Stimulated activated CD4-positive, alpha-beta T cell treated with anti-CD3 and anti-CD28 coated beads, TNF-alpha, amount 100 ng/mL, for 1 hour (primary cell): ENCODE measurements around the gene CTSZ.
"Not testable (repeated sequence)": the region's sequence is repeated elsewhere in the genome, so short reads cannot be mapped to it uniquely, and the experiment has no call there.

ENCODE experiments used
- DNase-seq, 3 donors: peaks; one replicate each; pipeline ENCODE4 v3.0.0-alpha.2; 2020; ENCODE audit warnings: low read depth in 3 of 3, low spot score in 1 of 3

Gene CTSZ

GRCh38 chr20:58950603-58951002 is 56.5 kb downstream of the CTSZ start:
- DNase-seq, result no peak

DNA sequence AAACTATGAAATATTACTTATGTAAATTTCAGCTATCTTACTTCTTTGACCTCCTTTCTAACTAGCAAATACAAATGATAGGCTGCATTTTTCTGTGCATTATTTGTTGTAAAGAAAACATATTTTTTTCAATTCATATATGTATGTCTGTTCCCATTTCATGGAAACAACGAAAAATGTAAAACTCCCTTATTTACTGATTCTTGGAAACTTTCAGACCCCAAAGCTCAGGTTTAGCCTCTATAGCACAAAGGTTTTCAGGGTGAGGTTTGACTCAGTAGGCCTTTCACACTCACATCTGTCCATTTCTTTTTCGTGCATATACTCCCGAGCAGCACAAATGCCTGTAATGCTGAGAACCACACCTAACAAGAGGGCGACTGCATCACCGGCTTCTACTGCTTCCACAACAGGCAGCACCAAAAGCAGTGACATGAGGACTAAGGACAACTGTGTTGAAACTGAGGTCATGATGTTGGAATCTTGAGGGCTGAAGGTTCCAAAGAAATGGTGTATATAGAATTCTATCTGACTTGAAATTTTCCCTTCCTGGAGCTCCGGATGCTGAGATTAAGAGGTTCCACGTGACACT is 59.2 kb downstream of the CTSZ start:
- not testable (repeated sequence) for DNase-seq

DNA sequence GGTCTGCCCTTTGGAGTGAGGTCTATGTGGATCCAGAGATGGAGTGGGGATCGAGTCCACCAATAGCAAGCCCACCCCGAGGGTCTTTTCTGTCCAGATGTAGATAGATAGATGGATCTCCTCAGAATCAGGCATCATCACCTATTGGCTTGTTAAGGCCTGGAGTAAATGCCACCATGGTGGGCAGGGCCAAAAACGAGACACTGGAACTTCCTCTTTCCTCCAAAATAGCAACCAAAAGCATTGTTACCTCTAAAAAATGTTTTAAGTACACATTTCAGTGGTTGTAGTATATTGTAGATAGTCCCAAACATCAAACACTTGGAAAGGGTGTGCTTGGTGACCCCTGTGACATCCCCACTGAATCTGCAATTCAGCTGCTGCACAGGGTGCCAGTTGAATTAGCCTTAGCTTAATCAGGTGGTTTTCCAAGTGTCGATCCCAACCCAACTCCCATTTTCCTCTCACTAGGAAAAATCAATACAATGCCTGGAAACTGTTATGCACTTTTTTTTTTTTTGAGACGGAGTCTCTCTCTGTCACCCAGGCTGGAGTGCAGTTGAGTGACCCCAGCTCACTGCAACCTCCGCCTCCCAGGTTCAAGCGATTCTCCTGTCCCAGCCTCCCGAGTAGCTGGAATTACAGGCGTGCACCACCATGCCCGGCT is 61.0 kb downstream of the CTSZ start:
- DNase-seq, result no peak
